ENCODE data around the gene LINGO1. TPM values are rescaled to one million over a fixed set of nuclear protein-coding genes. Genes with fewer than 3 reads are reported as not detected.

Gene LINGO1
- total RNA-seq, 2 donors from 2014 or later = 0.78 to 0.99 TPM

DNA sequence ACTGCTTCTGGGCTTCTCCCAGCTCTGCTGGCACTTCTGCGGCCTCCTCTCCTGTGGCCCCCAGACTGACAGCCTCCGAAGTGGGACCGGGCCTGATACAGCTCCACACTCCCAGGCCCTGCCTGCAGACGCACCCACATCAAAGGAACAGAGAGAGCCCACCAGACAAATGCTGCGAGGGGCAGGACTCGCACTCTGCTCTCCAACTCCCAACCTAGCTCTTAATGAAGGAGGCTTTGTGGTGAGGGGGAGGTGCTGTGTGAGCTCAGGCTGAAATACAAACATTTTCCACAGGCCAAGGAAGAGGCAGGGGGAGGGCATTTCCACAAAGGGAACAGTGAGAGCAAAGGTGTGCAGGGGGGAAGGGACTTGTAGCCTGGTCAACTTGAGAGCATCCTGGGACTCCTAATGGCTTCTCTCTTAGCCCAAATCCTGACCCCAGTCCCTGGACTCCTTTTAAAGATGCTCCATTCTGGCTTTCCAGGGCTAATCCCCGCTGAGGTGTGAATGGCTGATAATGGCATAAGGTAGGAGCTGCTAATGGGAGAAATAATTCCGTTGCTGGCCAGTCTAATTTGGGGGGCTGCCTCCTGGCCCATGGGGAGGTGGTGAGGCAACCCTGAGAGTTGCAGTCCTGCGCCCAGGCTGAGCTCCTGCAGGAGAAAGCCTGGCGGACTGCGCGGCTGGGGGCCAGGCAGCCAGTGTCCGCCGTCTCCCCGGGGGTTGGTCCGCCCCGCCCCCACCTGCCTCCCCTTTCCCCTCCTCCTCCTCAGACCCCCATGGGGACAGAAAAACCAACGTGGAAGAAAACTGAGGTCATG is 9.6 kb downstream of the LINGO1 start:
- intact Hi-C loops (cut with DNase I) = no loop called here
- H3K4me1 ChIP-seq = no peaks in the 10 kb centered on the region
- H3K9me3 ChIP-seq = no peaks in the 10 kb centered on the region
- 78 to 82% methylated on average over 18 of the region's 18 CpGs for WGBS, 2 donors
- ATAC-seq (no peak), DNase-seq (no peak)
- no peak overlapping the region for H3K27ac ChIP-seq
- TF ChIP-seq, protein P1, sequence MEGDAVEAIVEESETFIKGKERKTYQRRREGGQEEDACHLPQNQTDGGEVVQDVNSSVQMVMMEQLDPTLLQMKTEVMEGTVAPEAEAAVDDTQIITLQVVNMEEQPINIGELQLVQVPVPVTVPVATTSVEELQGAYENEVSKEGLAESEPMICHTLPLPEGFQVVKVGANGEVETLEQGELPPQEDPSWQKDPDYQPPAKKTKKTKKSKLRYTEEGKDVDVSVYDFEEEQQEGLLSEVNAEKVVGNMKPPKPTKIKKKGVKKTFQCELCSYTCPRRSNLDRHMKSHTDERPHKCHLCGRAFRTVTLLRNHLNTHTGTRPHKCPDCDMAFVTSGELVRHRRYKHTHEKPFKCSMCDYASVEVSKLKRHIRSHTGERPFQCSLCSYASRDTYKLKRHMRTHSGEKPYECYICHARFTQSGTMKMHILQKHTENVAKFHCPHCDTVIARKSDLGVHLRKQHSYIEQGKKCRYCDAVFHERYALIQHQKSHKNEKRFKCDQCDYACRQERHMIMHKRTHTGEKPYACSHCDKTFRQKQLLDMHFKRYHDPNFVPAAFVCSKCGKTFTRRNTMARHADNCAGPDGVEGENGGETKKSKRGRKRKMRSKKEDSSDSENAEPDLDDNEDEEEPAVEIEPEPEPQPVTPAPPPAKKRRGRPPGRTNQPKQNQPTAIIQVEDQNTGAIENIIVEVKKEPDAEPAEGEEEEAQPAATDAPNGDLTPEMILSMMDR (IDR thresholded peaks at IDR 0.05) = no peak
- TF ChIP-seq POLR2A (IDR thresholded peaks at IDR 0.05) = no peak
- no peaks in the 10 kb centered on the region for H3K27me3 ChIP-seq
- H3K4me3 ChIP-seq = no peak overlapping the region
- H3K36me3 ChIP-seq (replicated peaks in 1 of 2; ENCODE audit: insufficient read depth in 1 of 2, low read depth in 2 of 2) = no peaks in the 10 kb centered on the region

DNA sequence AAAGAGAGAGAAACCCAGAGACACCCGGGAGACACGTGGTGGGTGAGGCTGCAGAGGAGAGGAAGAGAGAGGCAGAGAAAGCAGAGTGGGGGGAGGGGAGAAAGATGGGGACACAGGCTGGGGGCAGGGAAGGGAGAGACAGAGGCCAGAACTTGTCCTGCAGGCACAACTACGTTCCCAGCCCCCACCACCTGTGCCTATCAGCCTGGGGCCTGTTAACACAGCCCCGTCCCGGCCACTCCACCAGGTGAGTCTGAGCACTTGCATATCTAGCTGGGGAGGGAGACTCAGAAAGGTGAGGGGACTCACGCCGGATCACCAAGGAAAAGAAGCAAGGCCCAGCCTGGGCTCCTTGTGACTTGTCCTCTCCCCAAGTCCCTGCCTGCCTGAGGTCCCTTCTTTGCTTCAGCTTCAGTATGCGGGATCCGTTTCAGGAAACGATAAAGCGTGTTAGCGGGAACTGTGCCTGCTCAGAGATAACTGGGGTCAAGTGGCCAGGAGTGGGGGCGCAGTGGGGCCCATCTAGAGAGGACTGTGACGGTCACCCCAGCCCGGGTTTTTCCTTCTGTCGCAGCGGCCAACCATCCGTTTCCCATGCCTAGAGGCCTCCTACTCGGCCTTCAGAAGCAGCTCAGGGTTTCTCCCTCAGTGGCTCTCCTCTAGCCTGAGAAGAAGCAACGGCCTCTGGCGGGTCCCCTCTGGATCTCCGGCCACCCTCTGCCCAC is 10.3 kb downstream of the LINGO1 start:
- no peak overlapping the region for H3K4me3 ChIP-seq
- H3K36me3 ChIP-seq (replicated peaks in 1 of 2; ENCODE audit: insufficient read depth in 1 of 2, low read depth in 2 of 2) = no peaks in the 10 kb centered on the region
- DNase-seq = no peak
- no peak overlapping the region for H3K27ac ChIP-seq
- 66 to 78% methylated on average over 13 to 22 of the region's 22 CpGs for WGBS, 2 donors
- no peak for TF ChIP-seq POLR2A (IDR thresholded peaks at IDR 0.05)
- TF ChIP-seq, protein P1 (IDR thresholded peaks at IDR 0.05) = no peak
- H3K27me3 ChIP-seq = no peaks in the 10 kb centered on the region
- intact Hi-C loops (cut with DNase I) = no loop called here
- ATAC-seq = no peak
- peaks cover 5% of the 10 kb centered on the region for H3K4me1 ChIP-seq
- H3K9me3 ChIP-seq = no peaks in the 10 kb centered on the region

DNA sequence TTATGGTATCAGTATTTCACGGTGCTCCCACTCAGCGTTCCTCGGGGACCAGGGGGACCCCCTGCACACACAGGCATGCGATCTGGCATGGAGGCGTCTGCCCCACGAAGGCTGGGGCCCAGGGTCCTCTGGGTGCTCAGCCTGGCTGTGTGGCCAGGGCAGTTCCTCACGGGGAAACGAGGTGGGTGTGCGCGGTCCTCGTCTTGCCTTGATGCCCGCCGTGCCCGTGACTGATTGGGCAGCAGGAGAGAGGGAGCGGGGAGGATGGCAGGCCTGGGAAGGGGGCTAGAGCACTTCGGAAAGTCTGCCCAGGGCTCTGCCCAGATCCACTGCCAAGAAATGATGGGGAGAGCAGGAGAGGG is 10.9 kb downstream of the LINGO1 start:
- no peak for DNase-seq
- intact Hi-C loops (cut with DNase I) = no loop called here

DNA sequence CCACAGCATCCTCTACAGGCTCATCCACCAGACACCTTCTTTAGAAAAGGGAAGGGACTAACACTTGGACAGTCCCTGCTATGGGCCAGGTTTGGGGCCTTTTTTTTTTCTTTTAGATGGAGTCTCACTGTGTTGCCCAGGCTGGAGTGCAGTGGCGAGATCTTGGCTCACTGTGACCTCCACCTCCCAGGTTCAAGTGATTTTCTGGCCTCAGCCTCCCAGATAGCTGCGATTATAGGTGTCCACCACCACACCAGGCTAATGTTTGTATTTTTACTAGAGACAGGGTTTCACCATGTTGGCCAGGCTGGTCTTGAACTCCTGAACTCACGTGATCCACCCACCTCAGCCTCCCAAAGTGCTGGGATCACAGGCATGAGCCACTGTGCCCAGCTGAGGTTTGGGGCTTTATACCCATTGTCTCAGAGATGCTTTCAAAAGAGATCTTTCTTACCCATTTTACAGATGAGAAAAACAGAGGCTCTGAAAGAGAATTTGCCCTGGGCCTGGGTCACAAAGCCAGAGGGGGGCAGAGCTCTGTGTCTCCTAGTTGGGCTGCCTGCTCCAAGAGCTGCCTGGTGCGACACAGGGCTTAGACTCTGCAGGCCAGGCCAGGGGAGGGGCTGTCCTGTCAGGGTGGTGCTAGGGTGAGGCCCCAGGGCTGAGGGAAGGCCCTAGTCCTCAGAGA is 11.6 kb downstream of the LINGO1 start:
- Histone ChIP-seq H3K36me3 (replicated peaks in 1 of 2; ENCODE audit: insufficient read depth in 1 of 2, low read depth in 2 of 2) (no peaks in the 10 kb centered on the region), H3K27ac (no peak overlapping the region), H3K9me3 (no peaks in the 10 kb centered on the region), H3K27me3 (no peaks in the 10 kb centered on the region), H3K4me1 (peaks cover 5% of the 10 kb centered on the region), H3K4me3 (no peak overlapping the region)
- intact Hi-C loops (cut with DNase I) = no loop called here
- no peak for TF ChIP-seq POLR2A (IDR thresholded peaks at IDR 0.05)
- TF ChIP-seq, protein P1 (IDR thresholded peaks at IDR 0.05) = no peak
- no peak for DNase-seq
- ATAC-seq = no peak
- 86 to 89% methylated on average over 3 to 4 of the region's 4 CpGs for WGBS, 2 donors

More for the DNA sequence above, 10.9 kb downstream of the LINGO1 start:
- ATAC-seq = no peak
- Histone ChIP-seq H3K27ac (no peak overlapping the region), H3K36me3 (replicated peaks in 1 of 2; ENCODE audit: insufficient read depth in 1 of 2, low read depth in 2 of 2) (no peaks in the 10 kb centered on the region), H3K4me1 (peaks cover 5% of the 10 kb centered on the region), H3K9me3 (no peaks in the 10 kb centered on the region), H3K4me3 (no peak overlapping the region), H3K27me3 (no peaks in the 10 kb centered on the region)
- TF ChIP-seq, protein P1 (IDR thresholded peaks at IDR 0.05) = no peak
- TF ChIP-seq POLR2A (IDR thresholded peaks at IDR 0.05) = no peak
- WGBS, 2 donors = 87 to 91% methylated on average over 13 to 16 of the region's 16 CpGs
